Adrenal gland (tissue), 12 donors: ENCODE results near the gene GAL3ST3. TPM values are rescaled to one million over a fixed set of nuclear protein-coding genes. Genes with fewer than 3 reads are reported as not detected.
A peak's percentile ranks its signal among the peaks of the same experiment; 100 is the strongest.

Source experiments
- DNase-seq, 7 donors: peaks; one replicate each; pipeline ENCODE4 v3.0.0-alpha.2; 2019 to 2020
- H3K27ac ChIP-seq, 5 donors: fragments of 200-600 bp; sonication (generic) in 4 of 5; 1 replicate in 3 of 5; 2 replicates in 2 of 5; pipeline versions ENCODE4 v1.5.1 to v1.8.0; 2016 to 2020; ENCODE audit warnings: mild to moderate bottlenecking in 1 of 5
- H3K27me3 ChIP-seq: fragments of 200-600 bp; 2 replicates; pipeline ENCODE4 v1.8.0; 2021
- H3K36me3 ChIP-seq, 2 donors: fragments of 200-600 bp; replicated peaks in 1 of 2; 1 replicate in 1 of 2; 2 replicates in 1 of 2; pipeline versions ENCODE4 v1.5.1 to v1.8.0; 2018 to 2022
- H3K4me1 ChIP-seq, 2 donors: fragments of 200-600 bp; replicated peaks in 1 of 2; 1 replicate in 1 of 2; 2 replicates in 1 of 2; pipeline versions ENCODE4 v1.5.1 to v1.8.0; 2018 to 2021
- H3K4me3 ChIP-seq, 4 donors: fragments of 200-600 bp; sonication (generic) in 3 of 4; one replicate each; pipeline ENCODE4 v1.5.1; 2016 to 2018
- H3K9me3 ChIP-seq, 3 donors: fragments of 200-600 bp; sonication (generic) in 1 of 3; replicated peaks in 1 of 3; 1 replicate in 2 of 3; 2 replicates in 1 of 3; pipeline versions ENCODE4 v1.5.1 to v1.8.0; 2016 to 2021
- CTCF ChIP-seq, 6 experiments: fragments of 450-650 bp in 4 of 6; fragments of 200-600 bp in 2 of 6; sonication (generic) in 1 of 6; IDR thresholded peaks; 1 replicate in 5 of 6; 2 replicates in 1 of 6; pipeline versions ENCODE4 v1.5.1 to v1.8.0; 2016 to 2021; ENCODE audit warnings: antibody characterized with exemption in 6 of 6, mild to moderate bottlenecking in 2 of 6, moderate library complexity in 1 of 6
- POLR2A ChIP-seq, 2 donors: fragments of 450-650 bp; IDR thresholded peaks; one replicate each; pipeline ENCODE4 v1.6.1; 2017; ENCODE audit warnings: antibody characterized with exemption in 2 of 2, mild to moderate bottlenecking in 2 of 2, moderate library complexity in 1 of 2
- WGBS, 4 donors: extraction: QIAGEN DNeasy Blood & Tissue Kit in 2 of 4; methylation state at CpG; one replicate each; pipeline versions ENCODE4 v1.1.5 to v1.1.7; 2013 to 2017; 5-methylcytosine and 5-hydroxymethylcytosine counted together
- intact Hi-C, 2 donors: fragments of 100-400 bp; cut with DNase I; formaldehyde crosslinking; loops; one replicate each; pipeline versions ENCODE4 v1.14.1 to v1.15.0; 2022 to 2023
- polyA plus RNA-seq, 3 donors: library from polyadenylated mRNA; stranded (reverse); fragments of 200-250 nt in 2 of 3; fragments of 350-450 nt in 1 of 3; fragmentation: Illumina TruSeq in 1 of 3; extraction: RNeasy Lipid Tissue Mini Kit (QIAGEN cat#74804) in 1 of 3; gene quantifications; one replicate each; pipeline ENCODE4 v1.2.3, GENCODE V29; 2013 to 2014
- total RNA-seq, 9 donors: library from RNA; depleted of rRNA in 4 of 9; stranded (reverse); fragments of >200 nt in 4 of 9; fragments of 120-200 nt in 1 of 9; fragmentation: NEBNext Ultra II Directional in 1 of 9; extraction: Animal tissue kit (Norgen Biotek cat#: 25700) in 1 of 9; gene quantifications; one replicate each; pipeline versions ENCODE4 v1.1.0 to v1.2.4, GENCODE V29; 2013 to 2023
- donor health status: healthy with polysubstance abuse.
- donor health status: Bipolar disorder and iron deficiency.
- donor health status: DM: yes; HTN: yes; CAD: no.
- donor health status: DM: no; HTN: no; CAD: no.
- donor health status: DM: no; HTN: no; CAD: no.
- donor health status: DM: yes; HTN: yes; CAD: no.

GAL3ST3 gene
- total and polyA plus RNA-seq, 12 donors = 0.11 to 0.41 (median 0.22) TPM; not detected in 8

DNA sequence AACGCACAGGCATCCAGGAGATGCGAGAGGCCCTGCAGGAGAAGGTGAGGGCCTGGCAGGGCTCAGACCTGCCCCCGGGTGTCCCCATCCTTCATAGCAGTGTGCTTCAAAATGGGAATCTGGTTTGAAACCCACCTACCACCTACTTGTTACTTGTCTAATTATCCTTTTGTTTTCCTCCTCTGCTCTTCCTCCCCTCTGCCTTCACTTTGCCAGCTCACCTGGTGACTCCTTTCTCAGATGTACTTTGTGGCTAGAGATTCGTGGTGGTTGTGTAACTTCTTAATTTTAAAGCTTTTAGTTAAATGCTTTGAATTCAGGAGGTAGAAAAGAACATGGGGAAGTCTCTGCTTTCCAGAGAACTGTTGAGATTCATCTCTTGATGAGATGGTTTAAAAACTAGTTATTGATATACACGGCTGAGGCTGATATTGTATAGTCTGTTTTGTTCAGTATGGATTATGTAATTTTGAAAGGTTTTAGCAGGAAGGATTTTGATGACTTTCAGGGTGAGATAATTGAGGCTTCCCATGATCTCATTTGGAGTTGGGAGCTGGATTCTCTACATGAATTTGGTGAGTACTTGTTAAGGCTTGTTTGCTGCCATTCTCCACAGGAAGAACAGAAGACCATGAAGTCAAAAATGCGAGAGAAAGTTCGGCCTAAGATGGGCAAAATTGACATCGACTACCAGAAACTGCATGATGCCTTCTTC, 11.2 kb upstream of the GAL3ST3 start:
- Histone ChIP-seq H3K27me3 (no peaks in the 10 kb centered on the region), H3K4me1 (no peaks in the 10 kb centered on the region), H3K9me3 (no peaks in the 10 kb centered on the region), H3K27ac (no peak overlapping the region), H3K36me3 (peaks cover 0 to 100% of the 10 kb centered on the region in 2 donors), H3K4me3 (no peak overlapping the region)
- intact Hi-C loops = no loop called here
- TF ChIP-seq CTCF (IDR thresholded peaks at IDR 0.05) = no peak
- TF ChIP-seq POLR2A (IDR thresholded peaks at IDR 0.05) = no peak
- DNase-seq = no peak
- 75 to 84% (median 81%) methylated on average over 6 to 8 of the region's 8 CpGs for whole genome bisulfite sequencing, 4 donors

- H3K36me3 ChIP-seq = peaks cover 0 to 73% of the 10 kb centered on the region in 2 donors
- H3K4me3 ChIP-seq = no peak overlapping the region
- H3K9me3 ChIP-seq = no peaks in the 10 kb centered on the region
- H3K27ac ChIP-seq = no peak overlapping the region
- intact Hi-C loops = no loop called here
- TF ChIP-seq POLR2A (IDR thresholded peaks at IDR 0.05) = no peak
- TF ChIP-seq CTCF (IDR thresholded peaks at IDR 0.05) = no peak
- H3K4me1 ChIP-seq = peaks cover 7 to 16% of the 10 kb centered on the region in 2 donors
- DNase-seq = no peak
- H3K27me3 ChIP-seq = no peaks in the 10 kb centered on the region
- 67 to 78% (median 72%) methylated on average over 4 to 7 of the region's 7 CpGs for WGBS, 4 donors
These were observed 7.5 kb upstream of the GAL3ST3 start for GRCh38 chr11:66056501-66056900.

GRCh38 chr11:66055021-66055420, 6.1 kb upstream of the GAL3ST3 start:
- 85 to 93% (median 91%) methylated on average over 7 of the region's 7 CpGs for WGBS, 4 donors
- peak in 1 of 7 donors; percentile 13 for DNase-seq
- H3K36me3 ChIP-seq = peaks cover 0 to 59% of the 10 kb centered on the region in 2 donors
- no peak overlapping the region for H3K4me3 ChIP-seq
- peaks cover 7 to 20% of the 10 kb centered on the region in 2 donors for H3K4me1 ChIP-seq
- intact Hi-C loops = no loop called here
- TF ChIP-seq CTCF (IDR thresholded peaks at IDR 0.05) = no peak
- TF ChIP-seq POLR2A (IDR thresholded peaks at IDR 0.05) = no peak
- no peaks in the 10 kb centered on the region for H3K9me3 ChIP-seq
- H3K27me3 ChIP-seq = no peaks in the 10 kb centered on the region
- H3K27ac ChIP-seq = no peak overlapping the region

DNA sequence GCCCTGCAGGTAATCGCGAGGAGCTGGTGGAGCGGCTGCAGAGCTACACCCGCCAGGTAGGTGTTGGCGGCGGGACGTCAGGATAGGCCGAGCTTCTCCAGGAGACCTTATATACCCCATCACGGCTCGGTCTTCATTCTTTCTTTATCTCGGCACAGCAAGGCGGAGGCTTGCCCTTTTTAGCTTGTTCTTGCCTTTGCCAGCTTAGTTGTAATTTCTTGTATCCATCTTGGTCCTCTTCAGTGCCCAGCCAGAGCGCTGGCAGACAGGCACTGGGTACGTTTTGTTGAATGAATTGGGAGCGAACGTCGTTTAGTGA, 3.7 kb upstream of the GAL3ST3 start:
- intact Hi-C loops = no loop called here
- Histone ChIP-seq H3K36me3 (peaks cover 0 to 35% of the 10 kb centered on the region in 2 donors), H3K27me3 (peaks cover 7% of the 10 kb centered on the region), H3K4me1 (peaks cover 7 to 20% of the 10 kb centered on the region in 2 donors), H3K9me3 (no peaks in the 10 kb centered on the region), H3K27ac (peak overlapping the region in 4 of 5 donors; percentile 38 to 87 (median 78)), H3K4me3 (peak overlapping the region; percentile 39 to 89 (median 79))
- TF ChIP-seq CTCF (IDR thresholded peaks at IDR 0.05) (no peak), POLR2A (IDR thresholded peaks at IDR 0.05) (no peak)
- no peak for DNase-seq
- WGBS, 4 donors = 0 to 3% (median 0%) methylated on average over 9 to 17 of the region's 17 CpGs
